Stimulated activated naive CD8-positive, alpha-beta T cell treated with anti-CD3 and anti-CD28 coated beads, Interleukin-15, Interleukin-2, amounts not matched to agents 100 U/mL and 50 U/mL, for 24 hours (primary cell): ENCODE measurements around the gene AGPAT4.

Experiments used
- ATAC-seq: fragments of 150-1000 bp; cut with Tn5 transposase; one replicate; pipeline ENCODE4 v1.10.0; 2021
- DNase-seq: peaks from one replicate; pipeline ENCODE4 v3.0.0; 2021

Gene AGPAT4

GRCh38 chr6:161166176-161166575, 107.7 kb downstream of the AGPAT4 start:
- DNase-seq (no peak), ATAC-seq (no peak)

- DNase-seq (no peak), ATAC-seq (no peak)
Measured at GRCh38 chr6:161164182-161164625, 109.7 kb downstream of the AGPAT4 start.

- ATAC-seq (no peak), DNase-seq (no peak)
Measured at GRCh38 chr6:161163466-161164181, 110.2 kb downstream of the AGPAT4 start.

- DNase-seq = no peak
Measured at GRCh38 chr6:161162722-161163121, 111.1 kb downstream of the AGPAT4 start.

DNA sequence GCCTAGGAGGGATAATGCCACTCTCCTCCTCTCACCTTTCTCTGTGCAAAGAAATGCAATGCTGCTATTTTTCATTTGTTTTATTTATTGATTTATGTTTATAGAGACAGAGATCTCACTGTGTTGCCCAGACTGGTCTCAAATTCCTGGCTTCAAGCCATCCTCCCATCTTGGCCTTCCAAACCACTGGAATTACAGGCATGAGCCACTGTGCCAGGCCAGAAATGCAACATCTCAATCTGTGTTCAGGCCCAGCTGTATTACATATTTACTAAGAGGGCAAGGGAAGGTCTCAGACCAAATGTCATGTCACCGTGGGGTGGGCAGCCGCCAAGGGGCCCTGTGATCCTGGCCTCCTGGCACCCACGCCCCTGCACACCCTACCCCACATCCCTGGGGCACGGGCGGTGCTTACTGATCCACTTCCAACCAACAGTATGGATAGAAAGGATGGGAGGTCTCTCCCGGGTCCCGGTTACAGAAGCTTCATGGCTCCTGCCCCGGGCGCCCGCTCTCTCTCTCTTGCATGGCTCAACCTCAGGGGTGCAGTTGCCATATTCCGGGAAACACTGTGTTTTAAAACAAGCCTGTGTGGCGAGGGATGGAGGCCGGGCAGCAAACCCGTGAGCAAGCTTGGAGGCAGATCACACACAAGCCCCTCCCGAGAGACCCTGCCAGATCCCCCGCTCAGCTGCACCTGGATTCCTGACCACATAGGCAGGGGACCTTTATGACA, 111.8 kb downstream of the AGPAT4 start:
- ATAC-seq = no peak
- no peak for DNase-seq

More at GRCh38 chr6:161162722-161163121, 111.1 kb downstream of the AGPAT4 start:
- ATAC-seq = no peak

DNA sequence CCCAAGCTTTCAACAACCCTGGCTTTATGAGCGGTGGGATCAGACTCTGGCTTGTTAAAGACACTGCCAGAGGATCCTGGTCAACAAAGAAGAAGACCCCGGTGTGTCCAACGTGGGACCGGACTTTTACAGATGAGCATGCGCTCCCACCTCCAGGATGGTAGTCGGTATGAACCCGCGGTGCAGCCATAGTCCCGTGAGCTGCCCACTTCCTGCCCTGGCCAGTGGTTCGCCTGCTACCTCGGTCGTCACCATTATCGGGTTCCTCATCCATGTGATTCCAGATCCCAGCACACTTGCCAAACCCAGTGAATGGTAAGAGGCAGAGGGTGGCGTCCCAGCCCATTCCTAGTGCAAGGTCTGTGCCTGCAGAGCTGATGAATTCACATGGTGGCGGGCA, 112.7 kb downstream of the AGPAT4 start:
- DNase-seq (no peak), ATAC-seq (no peak)

- DNase-seq = no peak
- ATAC-seq = no peak
Measured at GRCh38 chr6:161154796-161155335, 119.0 kb downstream of the AGPAT4 start.

DNA sequence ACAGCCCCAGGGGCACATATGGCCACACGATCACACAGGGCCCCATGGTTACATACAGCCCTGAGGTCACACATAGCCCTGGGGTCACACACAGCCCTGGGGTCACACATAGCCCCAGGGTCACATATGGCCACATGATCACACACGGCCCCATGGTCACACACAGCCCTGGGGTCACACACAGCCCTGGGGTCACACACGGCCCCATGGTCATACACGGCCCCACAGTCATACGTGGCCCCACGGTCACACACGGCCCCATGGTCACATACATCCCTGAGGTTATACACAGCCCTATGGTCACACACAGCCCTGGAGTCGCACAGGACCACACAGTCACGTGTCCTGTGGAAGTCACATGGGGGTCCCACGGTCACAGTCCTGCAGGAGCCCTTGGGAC, 120.1 kb downstream of the AGPAT4 start:
- ATAC-seq (no peak), DNase-seq (no peak)

- DNase-seq (peak; percentile 14), ATAC-seq (no peak)
Measured at GRCh38 chr6:161152907-161153662, 120.8 kb downstream of the AGPAT4 start.

DNA sequence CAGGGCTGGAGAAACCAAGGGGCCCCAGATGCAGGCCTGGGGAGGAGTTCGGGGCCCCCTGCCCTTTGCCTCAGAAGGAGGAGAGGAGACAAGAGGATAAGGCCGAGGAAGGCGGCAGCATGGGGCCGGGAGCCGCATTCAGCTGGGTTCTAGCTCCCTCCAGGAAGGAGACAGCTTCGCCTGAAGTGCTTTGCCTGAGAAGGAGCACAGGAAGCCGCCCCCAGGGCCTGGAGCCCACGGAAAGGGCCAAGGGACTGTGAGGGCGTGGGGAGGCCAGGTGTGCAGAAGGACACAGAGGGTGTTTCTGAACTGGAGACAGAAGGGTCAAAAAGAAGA, 121.4 kb downstream of the AGPAT4 start:
- ATAC-seq (no peak), DNase-seq (no peak)

GRCh38 chr6:161151660-161152526, 122.0 kb downstream of the AGPAT4 start:
- no peak for DNase-seq
- ATAC-seq = no peak

DNA sequence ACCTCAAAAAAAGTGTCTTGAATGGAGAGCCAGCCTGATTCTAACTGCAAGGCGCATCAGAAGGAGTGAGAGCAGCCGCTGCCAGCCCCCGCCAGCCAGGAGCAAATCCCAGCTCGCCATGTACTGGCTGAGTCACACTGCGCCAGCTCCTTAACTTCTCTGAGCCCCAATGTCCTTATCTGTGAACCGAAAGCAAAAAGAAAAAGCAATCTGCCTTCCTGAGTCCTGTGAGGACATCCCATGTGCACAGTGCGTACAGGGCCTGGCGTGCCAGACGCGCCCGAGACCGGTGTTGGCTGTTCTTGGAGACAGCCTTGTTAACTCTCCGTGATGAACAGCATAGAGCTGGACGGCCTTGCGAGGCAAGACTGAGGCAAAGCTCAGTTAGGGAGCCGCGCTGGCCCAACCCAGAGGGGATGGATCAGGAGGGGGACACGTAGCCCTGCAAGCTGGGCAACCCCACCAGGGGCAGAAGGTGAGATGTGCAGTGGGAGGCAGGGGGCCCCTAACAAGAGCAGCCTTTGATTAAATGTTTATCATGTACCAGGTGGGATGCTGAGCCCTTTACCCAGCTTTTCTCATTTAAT, 122.7 kb downstream of the AGPAT4 start:
- DNase-seq (no peak), ATAC-seq (no peak)

- no peak for DNase-seq
- no peak for ATAC-seq
Measured at GRCh38 chr6:161150566-161150965, 123.3 kb downstream of the AGPAT4 start.

GRCh38 chr6:161150136-161150535, 123.7 kb downstream of the AGPAT4 start:
- no peak for DNase-seq
- no peak for ATAC-seq

DNA sequence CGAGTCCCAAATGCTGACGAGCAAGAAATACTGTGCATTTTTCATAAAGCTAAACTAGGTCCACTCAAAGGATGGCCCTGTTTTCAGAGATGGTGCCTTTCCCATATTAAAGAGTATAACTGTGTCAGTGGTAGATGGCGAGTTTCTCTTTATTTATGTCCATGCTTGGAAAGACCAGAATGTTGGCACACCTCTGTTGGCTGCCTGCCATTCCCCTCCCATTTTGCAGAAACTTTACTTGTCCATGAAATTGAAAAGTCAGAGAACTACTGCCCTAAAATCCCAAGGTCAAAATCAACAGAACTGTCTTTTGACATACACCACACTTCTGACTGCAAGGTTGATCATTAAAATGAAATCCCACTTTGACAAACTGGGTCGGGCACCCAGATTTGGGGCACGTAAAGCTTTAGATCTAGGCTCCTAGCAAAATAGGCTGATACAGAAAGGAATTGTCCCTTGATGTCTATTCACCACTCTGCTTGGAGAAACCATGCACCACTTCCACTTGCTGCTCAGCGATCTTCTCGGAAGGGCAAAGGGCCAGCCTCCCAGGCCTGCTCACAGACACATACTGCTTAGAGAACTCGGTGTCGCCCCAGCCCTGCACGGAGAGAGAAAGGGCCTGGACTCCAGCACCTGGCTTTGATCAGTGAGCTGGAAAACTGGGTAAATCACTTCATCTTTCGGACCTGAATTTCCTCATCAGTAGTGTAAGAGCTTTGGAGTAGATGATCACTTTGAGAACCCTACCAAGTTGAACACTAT, 130.0 kb downstream of the AGPAT4 start:
- DNase-seq (no peak), ATAC-seq (no peak)

GRCh38 chr6:161142957-161143296, 130.9 kb downstream of the AGPAT4 start:
- no peak for DNase-seq
- ATAC-seq = no peak

- no peak for ATAC-seq
- DNase-seq = no peak
Measured at GRCh38 chr6:161141173-161141572, 132.7 kb downstream of the AGPAT4 start.

DNA sequence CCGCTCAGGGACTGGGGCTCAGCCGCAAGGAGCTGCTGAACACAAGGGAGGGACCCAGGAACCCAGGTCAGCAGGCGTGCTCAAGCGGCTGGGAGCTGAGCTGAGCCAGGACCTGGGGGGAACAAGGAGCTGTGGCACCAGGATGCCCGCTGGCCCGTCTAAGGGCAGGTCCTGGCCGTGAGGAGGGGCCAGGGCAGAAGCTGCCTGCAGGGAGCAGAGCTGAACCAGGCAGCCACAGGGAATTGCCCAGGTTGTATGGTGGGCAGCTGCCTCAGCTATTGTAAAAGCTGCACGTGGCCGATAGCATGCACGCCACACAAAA, 133.3 kb downstream of the AGPAT4 start:
- ATAC-seq = no peak
- DNase-seq = no peak

DNA sequence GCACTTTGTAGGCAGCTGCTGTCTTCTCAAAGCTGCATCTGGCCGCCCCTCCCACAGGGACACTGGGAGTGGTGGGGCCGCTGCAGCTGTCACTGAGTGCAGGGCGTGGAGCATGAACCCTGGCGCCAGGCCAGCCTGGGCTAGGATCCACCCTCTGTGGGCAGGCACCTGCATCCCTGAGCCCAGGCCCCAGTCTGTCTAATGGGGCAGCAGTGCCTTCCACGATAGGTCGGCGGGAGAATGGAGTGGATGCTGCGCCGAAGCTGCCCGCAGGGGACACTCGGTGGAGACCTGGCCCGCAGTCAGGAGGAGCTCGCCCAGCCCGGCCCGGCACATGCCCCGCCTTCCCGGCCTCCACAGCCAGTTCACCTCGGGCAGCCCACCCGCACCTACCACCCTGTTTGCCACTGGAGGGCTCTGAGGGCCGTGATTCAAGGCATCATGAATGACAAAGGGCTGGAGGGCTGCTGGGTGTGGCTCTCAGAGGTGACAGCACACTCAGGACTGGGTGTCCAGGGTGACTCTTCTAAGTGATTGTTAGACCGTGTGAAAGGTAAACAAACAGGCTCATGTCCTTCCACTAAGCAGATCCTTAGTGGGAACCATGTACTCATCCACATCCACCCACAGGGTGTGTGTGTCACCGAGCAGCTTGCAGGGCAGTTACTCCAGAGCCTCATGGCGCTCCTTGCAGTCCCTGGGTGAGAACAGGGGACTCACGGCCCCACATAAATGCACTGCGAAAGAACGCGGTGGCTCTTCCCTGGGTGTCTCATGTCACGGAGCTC, 133.9 kb downstream of the AGPAT4 start:
- DNase-seq (no peak), ATAC-seq (no peak)

DNA sequence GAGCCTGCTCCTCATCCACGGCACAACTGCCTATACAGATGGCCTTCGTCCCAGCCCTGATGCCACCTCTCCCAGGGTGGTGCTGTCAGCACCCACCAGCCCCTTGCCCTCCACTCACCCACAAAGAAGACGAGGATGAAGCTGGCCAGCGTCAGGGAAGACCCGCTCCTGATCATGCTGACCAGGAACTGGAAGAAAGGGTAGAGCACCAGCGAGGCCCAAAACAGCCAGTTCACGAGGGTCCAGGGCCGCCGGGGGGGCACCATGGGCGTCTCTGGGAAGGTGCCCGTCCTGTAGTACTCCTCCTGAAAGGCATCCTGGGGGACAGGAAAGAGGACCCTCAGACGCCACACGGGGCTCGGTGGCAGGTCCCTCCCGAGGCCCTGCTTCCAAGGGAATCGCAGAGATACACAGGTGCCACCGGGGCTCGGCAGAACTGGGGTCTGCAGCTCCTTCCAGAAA, 134.5 kb downstream of the AGPAT4 start:
- no peak for ATAC-seq
- DNase-seq = no peak
